ENCODE measurements around the gene RSPH9.
A peak's percentile ranks its signal among the peaks of the same experiment; 100 is the strongest.
"Not testable (repeated sequence)": the region's sequence is repeated elsewhere in the genome, so short reads cannot be mapped to it uniquely, and the experiment has no call there.

Gene RSPH9

DNA sequence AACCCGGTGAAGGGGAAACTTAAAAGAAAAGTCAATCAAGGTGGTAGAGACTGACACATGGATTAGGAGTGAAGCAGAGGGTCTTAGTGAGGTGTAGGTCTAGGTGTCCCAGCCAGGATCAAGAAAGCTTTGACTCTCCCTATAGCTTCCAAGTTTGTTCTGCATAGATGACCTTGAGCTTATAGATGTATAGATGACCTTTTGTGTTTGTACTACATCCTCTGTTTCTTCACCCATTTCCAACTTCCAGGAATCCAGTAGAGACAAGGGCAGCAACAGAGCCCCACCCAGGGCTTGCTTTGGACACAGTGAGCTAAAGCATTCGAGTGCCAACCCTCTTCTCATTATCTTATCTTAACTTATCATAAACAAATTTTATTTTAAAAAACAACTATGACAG lies 44.6 kb downstream of the RSPH9 start:
- DNase-seq: no peak

DNA sequence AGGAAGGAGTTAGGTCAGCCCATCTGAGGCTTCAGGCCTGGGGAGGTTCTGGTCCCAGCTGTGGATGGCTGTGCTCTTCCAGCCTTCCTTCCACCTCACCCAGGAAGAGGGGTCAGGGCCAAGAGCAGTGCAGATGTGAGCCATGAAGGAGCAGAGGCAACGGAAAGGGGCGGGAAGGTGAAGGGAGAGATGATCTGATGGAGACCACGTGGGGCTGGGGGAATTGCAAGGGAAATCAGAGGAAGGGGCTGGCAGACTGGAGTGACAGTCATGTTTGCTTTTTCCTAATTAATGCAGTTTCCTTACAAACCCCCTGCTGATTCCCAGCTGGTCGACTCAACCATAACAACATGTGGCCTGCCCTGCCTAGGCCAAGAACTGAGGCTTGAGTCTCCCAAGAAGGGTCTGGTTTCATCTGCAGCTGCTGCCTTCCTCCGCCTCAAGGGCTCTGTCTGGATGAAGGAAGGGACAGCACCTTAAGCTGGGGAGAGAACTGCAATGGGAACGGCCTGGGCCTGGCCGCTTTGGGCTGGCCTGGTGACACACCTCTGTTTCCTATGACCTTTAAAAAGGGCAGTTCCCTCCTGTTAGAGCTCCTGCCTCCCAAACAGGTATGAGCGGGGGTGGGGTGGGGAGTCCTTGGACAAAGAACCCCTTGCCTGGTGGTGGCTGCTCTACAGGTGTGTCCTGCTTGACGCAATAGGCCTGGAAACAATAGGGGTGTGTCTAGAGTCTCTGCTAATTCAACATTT lies 50.6 kb downstream of the RSPH9 start:
- DNase-seq: no peak

DNA sequence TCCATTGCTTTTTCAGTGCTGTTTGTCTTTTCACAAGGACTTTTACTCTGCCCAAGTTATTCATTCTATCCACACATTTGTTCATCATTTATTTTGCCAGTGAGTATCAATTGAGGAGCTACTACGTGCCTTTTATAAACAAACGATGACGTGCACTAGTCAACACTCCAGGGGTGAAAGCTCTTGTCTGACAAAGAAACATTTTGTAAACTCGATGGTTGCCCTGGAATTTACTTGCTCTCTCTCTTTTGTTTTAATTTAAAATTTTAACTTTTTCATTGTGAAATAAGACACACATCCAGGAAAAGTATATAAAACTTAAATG lies 51.1 kb downstream of the RSPH9 start:
- no peak for DNase-seq

DNA sequence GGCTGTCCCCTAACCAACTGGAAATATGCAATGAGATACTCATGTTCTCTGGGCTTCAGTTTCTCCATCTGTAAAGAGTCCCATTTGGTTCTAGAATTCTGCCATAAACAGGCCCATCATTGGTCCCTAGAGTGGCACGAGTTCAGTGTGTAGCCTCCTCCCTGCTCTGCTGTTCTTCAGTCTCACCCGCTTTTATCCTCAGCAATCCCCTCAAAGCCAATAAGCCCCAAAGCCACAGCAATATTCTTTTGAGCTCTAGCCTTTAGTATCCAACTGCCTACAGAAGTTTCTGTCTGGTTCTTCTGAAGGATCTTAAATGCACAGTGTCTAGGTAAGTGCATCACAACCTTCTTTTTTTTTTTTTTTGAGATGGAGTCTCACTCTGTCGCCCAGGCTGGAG lies 52.6 kb downstream of the RSPH9 start:
- DNase-seq: no peak

DNA sequence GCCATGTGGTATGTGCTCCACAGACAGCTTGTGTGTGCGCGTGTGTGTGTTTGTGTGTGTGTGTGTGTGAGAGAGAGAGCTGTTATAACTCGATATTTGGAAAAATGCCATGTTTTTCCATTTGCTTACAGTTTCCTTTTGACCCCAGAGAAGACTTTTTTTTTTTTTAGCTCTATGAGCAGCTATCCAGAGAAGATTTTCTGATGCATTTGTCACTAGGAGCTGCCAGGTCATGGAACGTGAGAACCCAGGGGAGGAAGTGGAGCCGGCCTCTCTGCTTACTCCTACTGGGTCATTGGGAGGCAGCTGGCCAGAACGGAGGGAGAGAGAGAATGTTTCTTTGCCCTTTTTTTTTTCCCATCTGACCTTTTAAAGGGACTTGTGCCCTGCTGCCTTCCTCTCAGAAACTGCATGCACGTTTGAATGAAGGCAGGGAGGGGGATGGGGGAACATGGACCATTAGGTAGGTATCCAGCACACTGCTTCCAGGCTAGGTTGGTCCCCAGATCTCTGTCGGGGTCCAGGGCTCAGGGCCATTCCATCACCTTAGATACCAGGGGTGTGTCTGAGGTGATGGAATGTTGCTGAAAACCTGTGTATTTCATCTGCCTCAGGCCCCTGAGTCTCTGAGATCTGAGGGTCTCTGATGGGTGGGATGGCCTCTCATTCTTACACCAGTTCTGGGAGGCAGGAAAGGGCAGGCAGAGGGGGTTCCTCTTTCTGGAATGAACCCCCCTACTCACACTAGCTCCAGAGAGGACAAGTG lies 53.9 kb downstream of the RSPH9 start:
- no peak for DNase-seq

DNA sequence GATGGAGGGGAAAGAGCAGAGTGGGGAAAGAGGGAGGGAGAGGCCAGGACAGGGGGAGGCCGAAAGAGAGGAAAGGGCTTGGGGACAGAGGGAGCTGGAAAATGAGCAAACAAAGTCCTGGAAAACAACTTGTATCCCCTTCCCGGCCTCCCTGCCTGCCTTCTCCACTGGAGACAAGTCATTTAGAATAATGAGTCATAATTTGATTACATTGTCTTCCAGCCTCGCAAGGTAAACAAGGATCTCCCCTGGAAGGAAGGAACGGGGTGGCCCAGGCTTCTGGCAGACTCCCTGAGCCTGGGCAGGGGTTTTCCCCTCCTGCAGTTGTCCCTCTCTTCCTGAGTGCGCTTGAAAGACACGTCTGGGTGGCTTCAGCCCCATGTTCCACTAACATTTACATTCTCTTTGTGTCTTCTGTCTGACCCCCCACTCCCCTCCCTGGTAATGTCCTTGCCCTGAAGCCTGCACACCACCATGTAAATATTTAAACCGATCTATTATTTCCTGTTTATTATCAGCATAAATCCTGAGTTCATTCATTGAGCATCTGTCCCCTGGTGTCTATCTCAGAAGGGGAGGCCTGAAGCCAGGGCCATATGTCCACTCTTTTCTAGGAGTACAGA lies 54.8 kb downstream of the RSPH9 start:
- DNase-seq: no peak

DNA sequence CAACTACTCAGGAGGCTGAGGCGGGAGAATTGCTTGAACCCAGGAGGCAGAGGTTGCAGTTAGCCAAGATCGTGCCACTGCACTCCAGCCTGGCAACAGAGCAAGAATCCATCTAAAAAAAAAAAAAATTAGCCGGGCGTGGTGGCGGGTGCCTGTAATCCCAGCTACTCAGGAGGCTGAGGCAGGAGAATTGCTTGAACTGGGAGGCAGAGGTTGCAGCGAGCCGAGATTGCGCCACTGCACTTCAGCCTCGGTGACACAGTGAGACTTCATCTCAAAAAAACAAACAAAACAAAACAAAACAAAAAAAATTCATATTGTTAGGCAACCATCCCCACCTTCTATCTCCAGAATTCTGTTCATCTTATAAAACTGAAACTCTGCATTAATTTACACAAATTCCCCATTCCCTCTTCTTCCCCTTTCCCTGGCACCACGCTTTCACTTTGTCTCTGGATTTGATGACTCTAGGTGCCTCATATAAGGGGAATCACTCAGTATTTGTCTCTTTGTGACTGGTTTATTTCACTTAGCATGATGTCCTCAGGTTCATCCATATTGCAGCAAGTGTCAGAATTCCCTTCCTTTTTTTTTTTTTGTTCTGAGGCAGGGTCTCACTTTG lies 56.2 kb downstream of the RSPH9 start:
- not testable (repeated sequence) for DNase-seq

DNA sequence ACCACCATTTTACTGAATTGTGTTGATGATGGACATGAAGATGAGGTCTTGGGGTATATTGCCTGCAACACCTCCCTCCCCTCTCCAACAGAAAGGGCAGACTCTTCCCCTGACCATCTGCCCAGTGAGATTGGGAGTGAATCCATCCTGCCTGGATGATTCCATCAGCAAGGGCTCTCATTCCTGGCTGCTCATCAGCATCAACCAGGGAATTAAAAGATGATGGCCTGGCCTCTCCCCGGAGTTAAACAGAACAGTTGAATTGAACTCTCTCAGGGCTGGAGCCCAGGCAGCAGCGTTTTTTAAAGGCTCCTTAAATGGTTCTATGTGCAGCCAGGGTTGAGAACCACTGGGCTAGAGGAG lies 57.3 kb downstream of the RSPH9 start:
- DNase-seq: no peak

DNA sequence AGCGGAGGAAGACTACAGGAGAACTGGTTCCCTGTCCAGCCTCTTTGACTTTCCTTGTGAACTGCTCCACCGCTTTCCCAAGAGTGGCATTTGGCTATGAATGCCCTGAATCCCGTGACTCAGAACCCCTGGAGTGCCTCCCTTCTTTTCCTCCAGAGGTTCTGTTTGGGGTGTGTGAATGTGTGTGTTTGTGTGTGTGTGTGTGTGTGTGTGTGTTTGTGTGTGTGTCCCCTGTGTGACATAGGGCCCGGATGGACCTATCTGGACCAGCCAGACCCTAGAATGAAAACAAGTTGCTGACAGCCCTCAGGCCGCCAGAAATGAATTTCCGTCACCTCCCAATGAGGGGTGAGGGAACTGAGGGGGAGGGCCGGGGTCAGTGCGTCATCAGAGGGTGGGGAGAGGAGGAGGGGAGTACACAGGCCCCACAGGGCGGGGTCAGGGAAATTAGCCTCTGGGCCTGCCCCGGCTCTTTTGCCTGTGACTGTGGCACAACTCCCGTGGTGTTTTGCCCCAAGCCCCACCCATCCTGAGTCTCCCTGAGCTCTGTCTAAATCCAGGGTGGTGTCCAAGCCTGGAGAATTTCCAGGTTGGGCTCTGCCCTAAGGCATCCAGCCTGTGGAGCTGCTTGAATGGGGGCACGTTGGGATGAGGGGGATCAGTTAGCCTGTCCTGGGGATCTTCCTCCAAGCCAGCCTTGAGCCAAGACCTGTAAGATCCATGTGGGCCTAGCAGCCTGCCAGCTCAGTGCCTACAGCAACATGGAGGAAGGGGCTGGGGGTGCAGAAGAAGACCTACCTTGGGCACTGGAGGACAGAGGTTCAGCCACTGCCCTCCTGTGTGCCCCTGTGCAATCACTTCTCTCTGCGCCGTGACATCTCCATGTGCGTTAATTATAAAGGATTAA lies 58.0 kb downstream of the RSPH9 start:
- DNase-seq: no peak

DNA sequence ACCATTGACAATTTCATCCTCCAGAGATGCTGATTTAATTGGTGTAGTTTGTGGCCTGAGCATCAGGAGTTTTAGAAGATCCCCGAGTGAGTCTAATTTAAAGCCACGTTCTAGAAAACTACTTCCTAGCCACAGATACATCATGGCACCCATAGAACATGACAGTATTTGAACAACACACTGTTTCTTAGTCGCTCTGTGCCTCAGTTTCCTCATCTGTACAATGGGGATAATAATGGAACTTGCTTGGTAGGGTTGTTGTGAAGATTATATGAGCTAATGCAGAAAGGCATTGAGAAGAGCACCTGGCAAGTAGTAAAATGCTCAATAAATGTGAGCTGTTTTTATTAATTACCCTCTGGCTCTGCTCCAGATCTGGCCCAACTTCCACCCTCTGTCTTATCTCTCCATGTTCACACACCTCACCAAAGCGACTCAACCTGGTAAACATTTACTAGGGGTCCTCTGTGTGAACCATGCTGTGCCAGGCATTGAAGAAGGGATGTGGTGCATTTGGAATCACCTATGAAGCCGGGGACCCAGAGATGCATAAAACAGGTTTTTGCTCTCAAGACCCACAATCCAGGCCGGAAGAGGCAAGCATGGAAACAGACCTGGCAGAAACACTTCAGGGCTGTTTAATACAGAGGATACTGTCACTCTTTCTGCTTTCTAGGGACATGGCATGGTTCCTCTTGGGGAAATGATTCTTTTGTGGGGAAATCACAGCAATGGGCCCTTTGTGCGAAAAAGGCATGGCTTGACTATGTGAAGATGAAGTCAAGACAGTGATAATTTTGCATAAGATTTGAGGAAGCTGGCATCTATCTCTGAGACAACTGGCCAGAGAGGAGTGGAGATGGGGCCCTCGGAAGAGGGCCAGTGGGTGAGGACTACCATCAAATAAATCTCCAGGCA lies 58.9 kb downstream of the RSPH9 start:
- DNase-seq: no peak

DNA sequence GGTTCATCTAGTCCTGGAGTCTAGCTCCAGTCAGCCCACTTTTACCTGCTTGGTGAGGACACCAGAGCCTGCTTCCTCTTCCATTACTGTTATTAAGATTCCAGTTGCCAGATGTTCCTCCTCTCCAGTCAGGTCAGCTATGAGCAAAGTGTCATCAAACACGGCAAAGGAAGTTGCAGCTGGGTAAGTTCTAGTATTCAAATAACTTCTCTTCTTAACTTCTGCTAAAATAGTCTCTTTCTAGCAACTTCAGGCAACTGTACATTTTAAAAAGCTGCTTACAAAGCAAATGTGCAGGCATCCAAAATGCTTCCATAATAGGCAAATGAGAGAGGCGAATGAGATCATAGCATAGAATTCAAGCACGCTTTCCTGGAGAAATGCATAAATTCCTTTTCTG lies 61.2 kb downstream of the RSPH9 start:
- no peak for DNase-seq

DNA sequence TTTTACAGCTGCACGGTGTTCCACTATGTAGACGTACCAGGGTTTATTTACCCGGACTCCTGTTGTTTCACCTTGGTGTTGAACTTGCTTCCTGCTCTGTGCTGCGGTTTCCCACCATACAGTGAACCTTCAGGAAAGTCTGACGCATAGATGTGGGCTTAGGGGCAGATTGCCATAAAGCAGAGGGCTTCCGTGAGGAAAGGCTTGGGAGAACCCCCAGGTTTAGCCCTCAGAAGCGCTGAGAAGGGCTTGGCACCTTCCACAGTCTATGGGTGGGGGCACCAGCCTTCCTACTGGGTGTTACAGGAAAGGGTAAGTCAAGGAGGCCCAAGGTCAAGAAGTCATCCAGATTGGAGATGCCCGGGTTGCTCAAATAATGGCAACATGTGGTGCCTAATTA lies 62.0 kb downstream of the RSPH9 start:
- DNase-seq: no peak

DNA sequence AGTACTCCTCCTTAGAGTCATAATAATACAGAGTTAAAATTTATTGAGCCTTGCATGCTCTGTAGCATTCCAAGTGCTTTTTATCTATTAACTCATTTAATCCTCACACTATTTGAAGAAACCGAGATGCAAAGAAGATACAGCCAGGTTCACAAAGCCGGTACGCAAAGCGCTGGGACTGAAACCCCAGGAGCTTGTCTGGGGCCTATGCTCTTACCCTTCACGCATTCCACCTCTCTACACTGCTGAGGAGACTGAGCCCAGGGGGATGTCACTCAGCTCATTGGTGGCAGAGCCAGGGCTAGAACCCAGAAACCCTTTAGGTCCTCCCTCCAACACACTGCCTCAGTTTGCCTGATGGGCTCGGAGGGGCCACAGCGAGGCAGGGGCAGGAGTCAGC lies 62.4 kb downstream of the RSPH9 start:
- DNase-seq: no peak

DNA sequence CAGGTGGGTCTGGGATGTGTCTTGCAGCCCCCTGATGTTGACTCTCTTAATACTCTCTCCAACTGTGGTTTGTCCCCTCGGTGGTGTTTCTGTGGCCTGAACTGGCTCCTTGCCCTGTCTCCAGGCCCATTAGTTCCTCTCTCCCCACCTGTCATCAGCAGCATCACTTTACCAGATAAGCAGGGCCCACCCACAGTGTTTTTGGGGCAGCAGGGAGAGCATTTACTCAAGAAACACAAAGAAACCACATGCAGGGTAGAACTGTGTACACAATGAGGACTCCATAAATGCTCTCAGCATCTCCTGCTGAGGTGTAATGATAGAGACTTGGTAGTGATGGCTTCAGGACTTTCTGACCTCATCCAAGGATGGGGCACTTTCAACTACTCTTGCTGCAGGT lies 62.9 kb downstream of the RSPH9 start:
- no peak for DNase-seq

DNA sequence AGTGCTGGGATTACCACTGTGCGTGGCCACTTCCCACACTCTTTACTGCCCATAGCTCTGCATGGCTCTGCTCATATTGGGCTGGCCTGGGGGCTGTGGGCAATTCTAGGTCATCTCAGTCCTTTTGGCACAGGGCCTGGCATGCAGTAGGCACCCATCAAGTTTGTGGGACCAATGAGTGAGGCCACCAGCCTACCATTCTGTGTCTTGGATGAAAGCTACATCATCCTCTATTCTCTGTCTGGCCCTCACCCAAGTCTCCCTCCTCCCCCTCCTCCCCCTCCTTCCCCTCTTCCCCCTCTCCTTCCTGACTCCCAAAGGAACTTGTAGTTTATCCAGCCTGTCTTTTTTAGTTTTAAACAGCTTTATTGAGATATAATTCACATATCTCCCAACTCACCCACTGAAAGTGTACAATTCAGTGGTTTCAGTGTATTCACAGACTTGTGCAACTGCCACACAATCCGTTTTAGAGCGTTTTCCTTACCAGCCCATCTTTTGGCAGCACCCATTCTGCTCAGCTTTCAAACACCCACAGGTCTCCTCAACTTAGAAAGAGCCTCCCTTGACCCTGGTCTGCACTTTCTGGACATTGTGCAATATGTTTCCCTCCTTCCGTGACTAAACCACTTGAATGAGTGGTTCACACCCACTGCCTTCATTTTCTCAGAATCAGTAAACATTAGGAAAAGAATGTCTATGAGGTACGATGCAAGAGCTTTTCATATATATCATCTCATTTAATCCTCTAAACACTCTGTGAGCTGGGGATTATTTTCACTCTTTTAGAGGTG lies 64.2 kb downstream of the RSPH9 start:
- DNase-seq: peak; percentile 55

DNA sequence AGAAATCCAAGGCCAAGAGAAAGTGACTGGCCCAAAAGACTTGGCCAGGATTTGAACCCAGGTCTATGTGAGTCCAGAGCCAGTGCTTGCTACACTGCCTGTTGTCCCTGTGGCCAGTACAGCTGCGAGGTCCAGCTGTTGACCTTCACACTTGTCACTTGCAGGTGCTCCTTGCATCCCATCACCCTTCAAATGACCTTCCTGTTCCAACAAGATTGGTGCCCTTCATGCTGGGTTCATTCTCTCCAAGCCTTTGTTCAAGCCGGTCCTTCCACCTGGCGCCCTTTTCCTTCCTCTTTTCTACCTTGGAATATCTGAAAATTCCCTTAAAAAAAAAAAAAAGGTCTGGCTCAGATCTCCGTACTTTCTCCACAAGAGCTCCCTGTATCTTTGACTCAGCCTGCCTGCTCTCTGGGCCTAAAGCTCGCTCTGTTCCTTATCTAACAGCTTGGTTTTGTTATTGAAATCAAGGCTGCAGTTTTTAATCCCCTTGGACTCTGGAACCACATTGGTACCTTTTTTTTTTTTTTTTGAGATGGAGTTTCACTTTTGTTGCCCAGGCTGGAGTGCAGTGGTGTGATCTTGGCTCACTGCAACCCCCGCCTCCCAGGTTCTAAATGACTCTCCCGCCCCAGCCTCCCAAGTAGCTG lies 64.9 kb downstream of the RSPH9 start:
- no peak for DNase-seq

DNA sequence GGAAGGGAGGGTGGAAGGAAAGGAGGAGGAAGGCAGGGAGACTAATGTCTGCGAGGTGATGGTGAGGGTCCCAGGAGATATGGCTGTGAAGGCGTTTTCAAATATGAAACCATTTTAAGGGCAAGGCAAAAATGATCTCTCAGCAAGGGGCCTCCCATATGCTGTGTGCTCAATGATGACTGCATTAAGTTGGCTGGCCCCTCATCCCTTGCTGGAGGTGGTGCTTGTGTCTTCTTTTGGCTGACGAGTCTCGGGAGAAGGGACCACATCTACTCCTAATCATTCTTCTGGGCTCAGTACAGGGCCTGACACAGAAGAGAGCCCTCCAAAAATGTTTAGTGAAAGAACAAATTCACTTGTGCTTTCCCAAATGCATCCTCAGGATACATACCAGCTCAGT lies 65.7 kb downstream of the RSPH9 start:
- DNase-seq: no peak

DNA sequence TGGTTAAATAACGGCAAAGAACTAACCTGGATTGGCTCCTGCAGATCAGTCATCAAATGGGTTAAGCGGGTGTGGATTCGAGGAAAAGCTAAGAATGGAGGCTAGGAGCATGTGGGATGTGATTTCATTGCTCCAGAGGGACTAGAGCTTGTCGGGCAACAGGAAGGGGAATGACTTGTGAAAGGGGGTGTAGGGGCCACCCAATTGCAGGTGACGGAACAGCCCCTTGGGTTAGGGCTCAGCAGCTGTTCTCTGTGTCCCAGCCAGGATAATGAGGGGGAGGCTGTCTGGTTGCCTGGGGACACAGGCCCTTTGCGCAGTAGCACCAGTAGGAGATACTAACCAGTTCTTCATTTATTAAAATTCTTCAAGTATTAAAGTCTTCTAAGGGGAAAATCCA lies 67.7 kb downstream of the RSPH9 start:
- no peak for DNase-seq

DNA sequence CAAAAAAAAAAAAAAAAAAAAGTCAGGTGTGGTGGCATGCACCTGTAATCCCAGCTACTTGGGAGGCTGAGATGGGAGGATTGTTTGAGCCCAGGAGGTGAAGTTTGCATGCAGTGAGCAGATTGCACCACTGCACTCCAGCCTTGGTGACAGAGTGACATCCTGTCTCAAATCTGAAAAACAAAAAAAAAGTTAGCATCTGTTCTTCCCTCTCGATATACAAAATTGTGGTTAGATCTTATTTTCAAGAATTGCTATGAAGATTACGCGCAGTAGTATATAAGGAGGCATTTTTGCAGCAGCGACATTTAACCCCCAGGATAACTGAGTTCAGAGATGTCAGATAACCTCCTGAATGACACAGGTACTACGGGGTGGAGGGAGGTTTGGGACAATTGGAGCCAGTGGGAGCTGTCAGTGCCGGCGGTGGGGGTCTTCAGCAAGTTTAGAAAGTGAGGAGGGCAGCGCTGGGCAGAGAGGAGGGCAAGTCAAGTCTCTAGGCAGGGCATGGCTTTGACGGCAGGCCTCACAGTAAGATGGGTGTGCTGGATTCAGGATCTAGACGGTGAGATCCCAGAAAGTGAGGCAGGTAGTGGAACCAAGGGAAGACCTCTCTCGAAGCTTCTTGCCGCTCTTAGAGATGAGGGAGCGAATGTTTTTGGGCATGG lies 68.9 kb downstream of the RSPH9 start:
- DNase-seq: no peak

All from activated CD4-positive, alpha-beta T cell treated with anti-CD3 and anti-CD28 coated beads, Interleukin-2, amount 50 U/mL, for 16 hours (primary cell).